ENCODE data around the gene EIF2D. TPM values are rescaled to one million over a fixed set of nuclear protein-coding genes. Genes with fewer than 3 reads are reported as not detected.

EIF2D gene
- total and polyA plus RNA-seq, 2 of the 13 experiments (the other 11 are each of a cell fraction or from before 2014, with no cell fraction given): 45.1 to 64.9 TPM

DNA sequence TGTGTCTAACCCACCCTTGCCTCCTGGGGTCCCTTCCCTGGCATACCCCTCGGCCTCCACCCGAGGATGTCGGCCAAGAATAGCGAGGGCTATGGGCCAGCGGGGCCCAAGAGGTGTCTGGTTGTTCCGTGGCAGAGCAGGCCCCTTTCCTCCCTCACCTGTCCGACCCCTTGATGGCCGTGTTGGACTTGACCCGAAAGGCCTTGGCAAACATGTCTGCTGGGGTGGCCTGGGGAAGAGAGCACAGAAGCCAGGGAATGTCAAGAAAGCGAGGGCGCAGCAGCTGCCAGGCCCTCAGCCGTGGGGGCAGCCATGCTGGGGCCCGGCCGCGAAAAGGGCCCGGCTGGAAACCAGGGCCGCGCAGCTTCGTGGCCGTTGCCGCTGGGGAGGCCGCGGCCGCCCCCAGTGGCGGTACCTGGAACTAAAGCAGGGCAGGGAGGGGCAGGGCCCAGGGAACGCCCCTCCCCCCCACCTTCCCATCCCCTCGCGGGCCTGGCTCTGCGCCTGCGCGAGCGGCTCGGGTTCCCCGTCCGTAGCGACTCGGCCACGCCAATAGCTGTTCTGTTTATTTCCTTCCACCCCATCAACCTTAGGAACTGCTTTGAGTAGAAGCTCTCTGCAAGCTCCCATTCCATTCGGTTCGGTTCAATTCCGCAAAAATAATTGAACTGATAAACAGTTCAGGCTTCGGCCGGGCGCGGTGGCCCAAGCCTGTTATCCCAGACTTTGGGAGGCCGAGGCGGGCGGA is at the start of gene EIF2D (continued):
- TF ChIP-seq, protein P1, sequence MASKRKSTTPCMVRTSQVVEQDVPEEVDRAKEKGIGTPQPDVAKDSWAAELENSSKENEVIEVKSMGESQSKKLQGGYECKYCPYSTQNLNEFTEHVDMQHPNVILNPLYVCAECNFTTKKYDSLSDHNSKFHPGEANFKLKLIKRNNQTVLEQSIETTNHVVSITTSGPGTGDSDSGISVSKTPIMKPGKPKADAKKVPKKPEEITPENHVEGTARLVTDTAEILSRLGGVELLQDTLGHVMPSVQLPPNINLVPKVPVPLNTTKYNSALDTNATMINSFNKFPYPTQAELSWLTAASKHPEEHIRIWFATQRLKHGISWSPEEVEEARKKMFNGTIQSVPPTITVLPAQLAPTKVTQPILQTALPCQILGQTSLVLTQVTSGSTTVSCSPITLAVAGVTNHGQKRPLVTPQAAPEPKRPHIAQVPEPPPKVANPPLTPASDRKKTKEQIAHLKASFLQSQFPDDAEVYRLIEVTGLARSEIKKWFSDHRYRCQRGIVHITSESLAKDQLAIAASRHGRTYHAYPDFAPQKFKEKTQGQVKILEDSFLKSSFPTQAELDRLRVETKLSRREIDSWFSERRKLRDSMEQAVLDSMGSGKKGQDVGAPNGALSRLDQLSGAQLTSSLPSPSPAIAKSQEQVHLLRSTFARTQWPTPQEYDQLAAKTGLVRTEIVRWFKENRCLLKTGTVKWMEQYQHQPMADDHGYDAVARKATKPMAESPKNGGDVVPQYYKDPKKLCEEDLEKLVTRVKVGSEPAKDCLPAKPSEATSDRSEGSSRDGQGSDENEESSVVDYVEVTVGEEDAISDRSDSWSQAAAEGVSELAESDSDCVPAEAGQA (IDR thresholded peaks at IDR 0.05; ENCODE audit: low read depth): peak; percentile 83
- TF ChIP-seq, protein P1 (CRISPR knock-in tag; IDR thresholded peaks at IDR 0.05; ENCODE audit: borderline replicate concordance): 0 out of 2 replicates have a peak, but pooled peaks have one; percentile 30
- peak; percentile 74; the same call in 1 of the 2 replicates for TF ChIP-seq SIN3A (IDR thresholded peaks at IDR 0.05; ENCODE audit: borderline replicate concordance, low read depth, low read length)
- peak; percentile 76 for TF ChIP-seq TBL1XR1 (IDR thresholded peaks at IDR 0.05; ENCODE audit: borderline replicate concordance, low read length, partially characterized antibody)
- TF ChIP-seq MLLT10 (CRISPR knock-in tag; IDR thresholded peaks at IDR 0.05): 0 out of 2 replicates have a peak, but pooled peaks have one; percentile 76
- peak; percentile 100 for TF ChIP-seq ZFX (CRISPR knock-in tag; IDR thresholded peaks at IDR 0.05; ENCODE audit: low read depth)
- TF ChIP-seq ZBTB38 (CRISPR knock-in tag; IDR thresholded peaks at IDR 0.05): peak; percentile 93; the same call in 1 of the 2 replicates
- TF ChIP-seq, protein P2, sequence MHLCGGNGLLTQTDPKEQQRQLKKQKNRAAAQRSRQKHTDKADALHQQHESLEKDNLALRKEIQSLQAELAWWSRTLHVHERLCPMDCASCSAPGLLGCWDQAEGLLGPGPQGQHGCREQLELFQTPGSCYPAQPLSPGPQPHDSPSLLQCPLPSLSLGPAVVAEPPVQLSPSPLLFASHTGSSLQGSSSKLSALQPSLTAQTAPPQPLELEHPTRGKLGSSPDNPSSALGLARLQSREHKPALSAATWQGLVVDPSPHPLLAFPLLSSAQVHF (CRISPR knock-in tag; IDR thresholded peaks at IDR 0.05): peak; percentile 74; the same call in 1 of the 2 replicates
- 0 out of 2 replicates have a peak, but pooled peaks have one; percentile 60 for TF ChIP-seq GZF1 (CRISPR knock-in tag; IDR thresholded peaks at IDR 0.05)
- TF ChIP-seq ZFP82 (CRISPR knock-in tag; IDR thresholded peaks at IDR 0.05; ENCODE audit: borderline replicate concordance): peak; percentile 69; the same call in 1 of the 2 replicates
- TF ChIP-seq KDM5A (IDR thresholded peaks at IDR 0.05; ENCODE audit: borderline replicate concordance, low read length): peak; percentile 99
- no peak; the same call in 1 of the 2 replicates for TF ChIP-seq NFE2L1 (CRISPR knock-in tag; IDR thresholded peaks at IDR 0.05; ENCODE audit: borderline replicate concordance)
- TF ChIP-seq PHF20 (CRISPR knock-in tag; IDR thresholded peaks at IDR 0.05): peak; percentile 99
- TF ChIP-seq ZNF644 (CRISPR knock-in tag; IDR thresholded peaks at IDR 0.05; ENCODE audit: low read depth): peak; percentile 55; the same call in 1 of the 2 replicates
- TF ChIP-seq ZNF383 (CRISPR knock-in tag; IDR thresholded peaks at IDR 0.05; ENCODE audit: borderline replicate concordance): peak; percentile 57; the same call in 1 of the 2 replicates
- TF ChIP-seq SKI (IDR thresholded peaks at IDR 0.05; ENCODE audit: partially characterized antibody): peak; percentile 44
- TF ChIP-seq, protein P3, sequence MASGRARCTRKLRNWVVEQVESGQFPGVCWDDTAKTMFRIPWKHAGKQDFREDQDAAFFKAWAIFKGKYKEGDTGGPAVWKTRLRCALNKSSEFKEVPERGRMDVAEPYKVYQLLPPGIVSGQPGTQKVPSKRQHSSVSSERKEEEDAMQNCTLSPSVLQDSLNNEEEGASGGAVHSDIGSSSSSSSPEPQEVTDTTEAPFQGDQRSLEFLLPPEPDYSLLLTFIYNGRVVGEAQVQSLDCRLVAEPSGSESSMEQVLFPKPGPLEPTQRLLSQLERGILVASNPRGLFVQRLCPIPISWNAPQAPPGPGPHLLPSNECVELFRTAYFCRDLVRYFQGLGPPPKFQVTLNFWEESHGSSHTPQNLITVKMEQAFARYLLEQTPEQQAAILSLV (CRISPR knock-in tag; IDR thresholded peaks at IDR 0.05; ENCODE audit: borderline replicate concordance): peak; percentile 87
- TF ChIP-seq MIXL1 (CRISPR knock-in tag; IDR thresholded peaks at IDR 0.05): peak; percentile 89
- peak; percentile 95 for TF ChIP-seq ZNF784 (CRISPR knock-in tag; IDR thresholded peaks at IDR 0.05; ENCODE audit: borderline replicate concordance)
